ENCODE data around the gene PODXL2.
"Not testable (repeated sequence)": the region's sequence is repeated elsewhere in the genome, so short reads cannot be mapped to it uniquely, and the experiment has no call there.

PODXL2 gene

DNA sequence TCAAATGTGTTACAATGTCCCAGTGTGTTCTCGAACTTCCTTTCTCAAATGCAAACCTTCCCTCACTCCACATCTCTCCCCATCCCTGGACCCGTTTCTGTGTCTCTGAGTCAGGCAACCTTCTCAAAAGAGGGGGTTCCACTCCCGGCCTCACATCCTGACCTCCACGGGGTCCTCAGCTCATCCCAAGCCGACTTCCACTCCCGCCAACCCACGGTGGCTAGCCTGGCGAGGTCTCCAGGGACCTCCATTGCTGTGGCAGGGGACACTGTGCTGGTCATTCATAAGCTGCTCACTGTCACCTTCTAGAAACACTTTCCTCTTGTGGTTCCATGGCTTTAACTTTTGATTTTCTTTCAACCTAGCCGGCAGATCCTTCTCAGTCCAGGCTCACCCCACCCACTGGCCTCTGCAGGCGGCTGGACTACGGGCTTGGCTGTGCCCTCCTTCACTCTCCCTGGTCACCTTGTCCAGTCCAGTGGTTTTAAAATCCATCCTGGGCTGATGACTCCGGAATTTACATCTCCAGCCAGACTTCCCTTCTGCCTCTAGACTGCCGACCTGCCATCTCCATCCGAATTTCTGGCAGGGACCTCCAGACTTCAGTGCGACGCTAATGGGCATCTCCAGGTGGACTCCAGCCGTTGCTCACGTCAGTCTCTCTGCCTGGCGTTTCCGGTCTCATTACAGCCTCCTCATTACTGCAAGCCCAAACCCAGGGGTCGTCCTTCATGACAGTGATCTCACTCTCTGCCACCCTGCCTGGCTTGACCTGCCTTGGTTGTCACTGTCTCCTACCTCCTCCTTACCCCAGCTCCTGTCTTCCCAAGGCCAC is 63.7 kb downstream of the PODXL2 start:
- DNase-seq = no peak

DNA sequence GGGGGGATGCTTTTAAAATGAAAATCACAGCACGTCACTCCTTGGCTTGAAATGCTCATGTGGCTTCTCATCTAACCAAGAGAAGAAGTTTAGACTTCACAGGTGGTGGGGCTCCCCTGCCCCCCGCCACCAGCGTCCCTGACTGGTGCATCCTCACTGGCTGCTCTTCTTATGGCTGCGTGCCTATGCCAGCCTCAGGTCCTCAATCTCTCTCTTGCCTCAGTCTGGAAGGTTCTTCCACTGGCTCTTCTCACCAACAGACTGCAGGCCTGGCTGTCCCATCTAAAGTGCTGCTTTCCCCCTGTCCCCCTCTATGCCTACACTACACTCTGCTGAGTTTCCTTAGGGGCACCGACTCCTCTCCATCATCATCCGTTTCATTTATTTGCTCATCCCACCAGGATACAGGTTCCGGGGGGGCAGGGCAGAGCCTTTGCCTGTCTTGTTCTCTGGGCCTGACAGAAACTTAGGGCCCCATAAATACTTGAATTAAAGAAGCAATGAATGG is 64.4 kb downstream of the PODXL2 start:
- no peak for DNase-seq

DNA sequence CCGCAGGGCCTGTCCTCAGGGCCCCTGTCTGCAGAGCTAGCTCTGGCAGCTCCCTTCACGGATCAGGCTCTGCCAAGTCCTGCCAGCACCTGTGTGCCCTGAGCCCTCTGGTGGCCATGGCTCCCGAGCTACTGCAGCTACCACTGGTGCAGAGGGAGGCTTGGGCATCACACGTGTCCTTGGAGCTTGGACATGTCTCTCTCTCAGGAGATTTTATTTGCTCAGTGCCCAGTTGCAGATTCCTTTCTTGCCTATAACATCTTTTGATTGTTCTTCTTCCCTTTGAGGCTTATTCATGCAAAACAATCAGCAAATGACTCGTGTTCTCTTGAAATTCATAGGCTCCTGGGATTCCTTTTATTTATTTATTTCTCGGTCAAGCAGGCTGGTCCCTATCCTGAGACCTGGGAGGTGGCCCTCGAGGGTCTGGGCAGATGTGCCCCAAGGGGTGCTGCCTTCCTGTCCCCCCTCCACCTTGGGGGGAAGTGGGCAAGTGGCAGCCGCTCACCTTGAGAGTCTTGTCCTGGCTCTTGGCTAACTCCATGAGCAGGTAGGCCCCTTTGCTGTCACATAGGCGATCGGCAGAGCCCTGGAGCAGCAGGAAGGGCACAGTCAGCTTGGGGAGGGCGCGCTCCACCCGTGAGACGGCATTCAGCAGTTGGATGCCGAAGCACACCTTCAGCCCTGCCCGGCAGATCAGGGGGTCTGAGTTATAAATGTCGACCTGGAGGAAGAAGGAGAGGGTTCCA is 65.7 kb downstream of the PODXL2 start:
- peak; percentile 54 for DNase-seq

DNA sequence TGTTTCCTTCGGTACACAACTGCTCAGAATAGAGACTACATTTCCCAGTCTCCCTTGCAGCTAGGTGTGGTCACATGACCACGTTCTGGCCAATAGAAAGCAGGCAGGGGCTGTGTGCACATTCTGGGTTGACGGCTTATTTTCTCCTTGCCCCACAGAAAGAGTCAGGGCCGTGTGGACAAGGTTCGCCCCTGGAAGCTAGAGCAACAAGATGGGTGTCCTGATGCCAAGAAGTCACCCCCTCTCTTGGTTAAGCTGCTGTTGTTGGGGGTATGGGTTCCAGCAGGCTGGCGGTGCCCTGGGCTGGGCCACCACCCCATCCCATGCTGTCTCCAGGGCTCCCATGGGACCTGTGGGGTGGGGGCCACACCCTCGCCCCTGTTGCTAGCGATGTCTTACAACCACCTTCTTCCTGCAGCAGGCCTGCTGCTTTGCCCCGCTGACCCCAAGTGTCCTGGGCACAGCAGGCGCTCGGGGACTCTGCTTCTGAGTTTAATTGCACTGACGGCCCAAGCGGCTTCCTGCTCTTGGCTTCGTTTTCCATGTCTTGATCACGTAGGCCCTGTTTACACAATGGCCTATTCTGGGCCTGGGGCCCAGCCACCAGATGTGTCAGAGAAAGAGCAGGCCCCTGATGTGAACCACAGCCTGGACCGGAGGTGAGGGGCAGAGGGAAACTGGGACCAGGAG is 68.7 kb downstream of the PODXL2 start:
- DNase-seq = peak; percentile 68

DNA sequence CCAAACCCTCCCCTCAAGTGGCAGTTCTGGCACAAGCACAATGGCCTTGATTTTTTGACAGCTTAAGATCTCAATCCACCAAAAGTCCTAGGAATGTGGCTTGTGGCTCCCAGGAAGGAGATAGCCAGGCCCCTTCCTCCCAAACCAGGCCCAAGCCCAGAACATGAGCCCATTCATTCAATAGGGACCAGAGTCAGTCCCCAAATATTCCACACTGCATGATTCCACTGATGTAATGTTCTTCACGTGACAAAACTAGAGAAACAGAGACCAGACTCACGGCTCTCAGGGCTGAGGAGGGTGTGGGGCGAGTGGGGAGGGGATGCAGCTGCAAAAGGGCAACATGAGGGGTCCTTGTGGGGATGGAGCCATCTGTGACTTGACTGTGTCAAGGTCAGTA is 69.3 kb downstream of the PODXL2 start:
- DNase-seq = no peak

DNA sequence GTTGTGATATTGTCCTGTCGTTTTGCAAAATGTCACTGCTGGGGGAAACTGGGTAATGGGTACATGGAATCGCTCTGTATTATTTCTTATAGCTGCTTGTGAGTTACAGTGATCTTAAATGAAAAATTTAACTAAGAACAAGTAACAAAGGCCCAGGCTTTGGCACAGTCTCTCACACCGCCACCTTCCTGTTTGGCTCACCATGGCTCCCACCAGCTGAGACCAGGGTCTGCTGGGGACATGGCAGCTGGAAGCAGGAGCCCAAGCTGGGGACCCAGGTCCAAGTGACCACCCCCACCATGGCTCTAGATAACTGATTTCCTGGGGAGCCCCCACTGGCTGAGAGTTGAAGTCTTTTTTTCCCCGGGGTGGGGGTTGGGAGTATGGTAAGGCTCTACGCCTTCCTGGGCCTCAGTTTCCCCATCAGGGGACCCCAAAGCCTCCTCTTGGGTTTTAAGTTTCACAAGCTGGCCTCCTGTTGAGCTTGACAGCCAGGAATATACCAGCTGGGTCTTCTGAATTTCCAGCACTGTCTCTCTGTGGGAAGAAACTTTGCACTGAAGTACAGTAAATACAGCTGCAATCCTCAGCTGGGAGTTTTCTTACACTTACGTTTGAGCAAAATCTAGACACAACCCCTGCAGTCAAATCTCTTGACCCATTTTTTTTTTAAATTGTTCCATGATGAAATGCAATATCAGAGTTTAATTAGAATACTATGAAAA is 69.9 kb downstream of the PODXL2 start:
- DNase-seq = no peak

DNA sequence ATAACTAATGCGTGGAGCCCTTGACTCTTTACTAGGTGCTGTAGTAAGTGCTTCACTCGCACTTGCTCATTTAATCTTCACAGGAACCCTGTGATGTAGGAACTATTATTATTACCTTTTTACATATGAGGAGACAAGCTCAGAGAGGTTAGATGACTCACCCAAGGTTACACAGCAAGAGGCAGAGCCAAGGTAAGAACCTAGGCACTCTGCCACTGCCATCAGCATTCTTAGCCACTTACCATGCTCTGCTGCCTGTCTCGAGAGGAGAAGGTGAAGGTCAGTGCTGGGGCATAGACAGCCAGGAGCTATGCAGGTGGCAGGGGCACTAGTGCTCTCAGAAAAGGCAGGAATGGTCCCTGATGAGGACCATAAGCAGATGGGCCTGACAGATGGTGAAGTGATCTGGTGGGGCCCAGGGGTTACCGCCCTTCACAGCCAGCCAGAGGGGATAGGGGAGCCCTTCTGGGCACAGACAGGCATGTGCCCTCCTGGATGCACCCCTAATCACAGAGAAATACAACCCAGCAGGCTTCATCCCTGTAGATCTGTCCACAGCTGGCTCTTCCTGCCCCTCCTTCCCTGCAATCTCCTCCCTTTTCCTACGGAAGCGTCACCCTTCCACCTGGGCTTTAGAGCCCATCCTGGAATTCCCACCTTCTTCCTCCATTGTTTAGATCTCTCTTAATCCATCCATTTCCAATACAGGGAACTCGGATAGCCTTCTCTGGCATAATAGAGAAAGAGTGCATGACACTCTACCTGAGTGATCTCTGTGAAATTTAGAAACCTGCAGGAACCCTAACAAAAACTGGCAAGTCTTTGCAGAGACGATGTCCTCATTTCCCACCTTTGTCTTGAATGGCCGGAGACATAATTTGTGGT is 70.7 kb downstream of the PODXL2 start:
- DNase-seq = no peak

DNA sequence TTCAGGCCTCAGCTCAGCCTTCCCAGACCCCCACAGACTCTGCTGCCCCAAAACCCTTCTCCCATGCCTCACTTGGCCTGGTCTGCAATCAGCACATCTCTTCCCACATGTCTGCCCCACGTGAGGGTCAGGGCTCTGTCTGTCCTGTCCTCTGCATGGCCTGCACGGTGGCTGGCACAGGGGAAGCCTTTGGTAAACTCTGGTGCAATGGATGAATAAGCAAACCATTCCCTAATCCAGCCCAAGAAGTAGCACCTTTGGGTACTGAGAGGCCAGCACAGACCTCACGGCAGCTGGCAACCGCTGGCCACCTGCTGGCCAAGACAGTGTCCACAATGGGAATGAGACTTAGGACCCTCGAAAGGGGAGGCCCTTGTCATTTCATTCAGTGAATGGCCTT is 71.4 kb downstream of the PODXL2 start:
- no peak for DNase-seq

DNA sequence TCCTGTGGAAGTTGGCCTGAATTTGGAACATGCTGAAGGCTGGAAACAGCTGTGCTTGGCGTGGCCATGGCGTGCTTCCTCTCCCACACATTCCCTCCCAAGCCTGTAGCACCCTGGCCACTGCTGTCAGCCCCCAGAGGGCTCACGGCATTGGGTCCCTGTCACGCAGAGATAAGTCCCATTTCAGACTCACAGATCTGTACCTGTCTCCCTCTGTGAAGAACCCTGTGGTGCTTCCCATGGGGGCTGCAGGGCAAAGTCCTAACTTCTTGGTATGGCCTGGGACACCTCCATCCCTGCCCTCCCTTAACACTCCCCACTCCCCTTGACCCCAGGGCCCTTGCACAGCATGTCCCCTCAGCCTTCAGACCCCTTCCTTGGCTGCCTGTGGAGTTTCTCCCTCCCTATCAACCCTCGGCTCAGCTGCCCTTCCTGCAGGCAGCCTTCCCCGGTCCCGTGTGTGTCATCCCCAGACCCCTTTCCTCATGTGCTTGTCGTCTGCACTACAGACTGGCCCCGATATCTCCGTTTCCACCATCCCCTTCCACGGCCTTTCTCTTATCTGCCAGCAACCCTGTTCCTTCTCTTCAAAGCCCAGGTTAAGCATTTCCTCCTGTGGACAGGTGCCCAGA is 72.4 kb downstream of the PODXL2 start:
- DNase-seq = no peak

DNA sequence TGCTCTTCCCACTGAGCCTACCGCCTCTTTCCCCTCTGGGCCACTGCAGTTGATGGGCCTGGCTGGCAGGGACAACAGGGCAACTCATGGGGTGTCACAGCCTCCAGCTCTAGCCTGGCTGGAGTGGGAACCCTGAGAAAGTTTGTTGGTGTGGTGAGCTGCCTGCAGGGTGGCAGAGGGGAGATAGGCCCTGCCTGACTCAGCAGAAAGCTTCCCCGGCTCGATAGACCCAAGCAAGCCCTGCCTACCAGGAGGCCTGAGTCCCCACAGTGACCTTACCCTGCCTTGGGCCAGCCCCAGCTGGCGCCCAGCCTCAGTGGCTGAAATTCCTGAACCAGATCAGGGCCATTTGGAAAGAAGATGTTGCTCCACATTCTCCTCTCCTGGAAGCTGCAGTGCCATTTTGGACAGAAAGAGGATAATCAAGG is 73.2 kb downstream of the PODXL2 start:
- no peak for DNase-seq

DNA sequence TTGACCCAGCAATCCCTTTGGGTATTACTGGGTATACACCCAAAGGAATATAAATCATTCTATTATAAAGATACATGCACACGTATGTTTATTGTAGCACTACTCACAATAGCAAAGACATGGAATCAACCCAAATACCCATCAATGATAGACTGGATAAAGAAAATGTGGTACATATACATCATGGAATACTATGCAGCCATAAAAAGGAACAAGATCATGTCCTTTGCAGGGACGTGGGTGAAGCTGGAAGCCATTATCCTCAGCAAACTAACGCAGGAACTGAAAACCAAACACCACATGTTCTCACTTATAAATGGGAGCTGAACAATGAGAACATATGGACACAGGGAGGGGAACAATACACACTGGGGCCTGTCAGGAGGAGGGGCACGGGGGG is 75.9 kb downstream of the PODXL2 start:
- DNase-seq = not testable (repeated sequence)

DNA sequence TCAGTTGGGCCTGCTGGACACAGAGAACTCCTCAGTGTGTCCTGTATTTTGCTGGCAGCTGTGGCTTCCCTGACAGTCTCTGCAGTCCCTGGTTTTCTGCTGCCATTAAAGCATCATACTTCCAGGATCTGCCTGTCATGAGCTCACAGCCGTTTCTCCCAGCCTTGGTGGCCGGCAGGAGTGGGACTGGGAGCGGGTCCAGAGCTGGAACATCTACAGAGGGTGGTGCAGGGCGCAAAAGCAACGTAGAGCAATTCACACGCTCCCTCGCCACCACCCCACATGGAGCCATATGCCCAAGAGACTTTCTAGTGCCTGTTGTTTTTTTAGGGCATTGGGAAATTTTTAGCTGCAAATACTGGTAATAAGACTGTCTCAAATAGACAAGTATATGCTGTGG is 77.3 kb downstream of the PODXL2 start:
- no peak for DNase-seq

DNA sequence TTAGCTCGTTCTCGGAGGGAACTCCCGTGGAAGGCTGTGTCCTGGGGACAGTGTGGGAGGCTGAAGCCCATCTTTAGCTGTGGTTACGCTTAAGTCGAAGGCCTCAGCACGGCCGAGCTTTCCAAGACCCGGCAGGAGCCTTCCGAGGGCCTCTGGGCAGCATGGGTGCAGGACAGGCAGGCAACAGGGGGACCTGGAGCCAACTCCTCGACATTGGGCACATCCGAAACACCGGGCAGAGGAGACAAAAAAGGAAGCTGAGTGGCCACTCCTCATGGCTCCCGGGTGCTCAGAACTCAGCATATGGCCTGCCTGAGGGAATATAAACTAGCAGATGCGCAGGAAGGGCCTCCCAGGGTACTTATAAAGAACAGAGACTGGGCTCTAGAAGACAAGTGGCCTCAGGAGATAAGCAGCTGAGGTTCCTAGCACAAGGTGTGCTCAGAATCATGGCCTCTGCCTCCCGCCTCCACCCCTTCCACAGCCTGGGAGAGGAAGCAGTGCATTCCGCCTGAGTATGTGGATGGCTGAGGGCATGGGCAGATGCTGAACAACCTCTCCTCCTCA is 77.9 kb downstream of the PODXL2 start:
- DNase-seq = no peak

DNA sequence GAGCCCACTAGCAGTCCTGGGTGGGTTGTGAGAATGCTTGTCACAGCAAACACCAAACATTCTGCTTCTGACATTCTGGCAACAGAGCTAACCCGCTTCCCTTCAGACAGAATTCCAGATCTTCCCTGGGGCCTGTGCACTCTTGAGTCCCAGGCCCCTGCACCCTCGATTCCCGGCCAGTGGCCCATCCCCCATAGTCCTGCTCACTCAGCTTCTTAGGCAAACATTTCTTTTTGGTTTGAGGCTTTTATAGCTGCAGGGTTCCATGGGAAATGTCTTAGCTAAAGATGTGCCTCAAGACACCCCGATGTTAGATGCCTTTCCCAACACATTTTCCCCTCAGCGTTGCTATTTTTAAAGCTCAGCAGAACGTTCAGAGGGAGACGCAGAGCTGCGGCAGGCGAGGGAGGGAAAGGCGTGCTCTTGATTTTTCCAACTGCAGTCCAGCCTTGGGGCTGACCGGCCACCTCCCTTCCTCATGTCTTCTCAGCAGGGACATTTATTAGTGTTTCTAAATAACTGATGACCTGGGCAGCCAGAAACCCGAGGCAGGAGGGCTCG is 78.9 kb downstream of the PODXL2 start:
- no peak for DNase-seq

DNA sequence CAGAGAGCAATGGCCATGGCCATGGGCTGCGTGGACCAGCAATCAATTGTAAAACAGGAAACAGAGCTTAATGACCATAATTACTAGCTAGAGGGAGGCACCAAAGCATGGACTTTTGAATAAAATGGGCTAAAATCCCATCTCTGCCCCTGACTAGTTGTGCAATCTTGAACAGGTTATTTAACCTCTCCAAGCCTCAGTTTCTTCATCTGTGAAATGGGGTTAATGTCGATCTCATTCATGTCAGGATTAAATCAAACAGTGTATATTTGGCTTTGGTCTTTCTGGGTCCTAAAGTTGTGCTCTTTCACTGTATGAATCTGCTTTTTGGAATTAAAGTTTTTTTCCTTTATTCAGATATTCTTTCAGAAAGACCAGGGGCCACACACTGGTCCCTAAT is 79.9 kb downstream of the PODXL2 start:
- DNase-seq = no peak

DNA sequence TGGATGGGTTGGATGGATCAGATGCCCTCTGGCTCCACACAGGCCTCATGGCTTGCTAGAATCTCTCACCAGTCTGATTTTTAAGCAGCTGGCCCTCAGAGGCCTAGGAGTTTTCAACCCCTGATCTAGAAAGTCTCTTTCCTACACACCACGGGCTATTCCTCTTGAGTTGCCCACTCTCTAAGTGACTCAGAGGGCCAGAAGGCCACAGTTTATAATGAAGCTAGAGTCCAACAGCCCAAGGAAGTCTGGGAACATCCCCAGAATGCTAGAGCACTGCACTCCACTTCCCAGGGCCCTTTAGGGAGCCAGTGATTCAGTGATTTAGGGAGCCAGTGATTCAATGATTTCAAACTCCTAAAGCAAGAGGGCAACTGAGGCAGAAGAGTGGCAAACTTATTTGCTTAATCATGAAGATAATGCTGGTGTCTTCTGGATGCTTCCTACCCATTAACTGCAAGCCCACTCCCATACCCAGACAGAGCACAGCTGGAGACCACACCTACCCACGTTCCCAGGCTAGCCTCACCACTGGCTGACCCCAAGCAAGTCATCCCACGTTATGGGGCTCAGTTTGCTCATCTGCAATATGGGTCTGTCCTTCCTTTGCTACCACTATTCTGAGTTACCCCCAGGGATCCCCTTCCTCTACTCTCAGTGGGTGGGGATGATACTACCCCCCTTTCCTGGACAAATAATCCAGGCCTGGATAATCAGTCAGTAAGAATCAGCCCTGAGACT is 80.5 kb downstream of the PODXL2 start:
- DNase-seq = no peak

DNA sequence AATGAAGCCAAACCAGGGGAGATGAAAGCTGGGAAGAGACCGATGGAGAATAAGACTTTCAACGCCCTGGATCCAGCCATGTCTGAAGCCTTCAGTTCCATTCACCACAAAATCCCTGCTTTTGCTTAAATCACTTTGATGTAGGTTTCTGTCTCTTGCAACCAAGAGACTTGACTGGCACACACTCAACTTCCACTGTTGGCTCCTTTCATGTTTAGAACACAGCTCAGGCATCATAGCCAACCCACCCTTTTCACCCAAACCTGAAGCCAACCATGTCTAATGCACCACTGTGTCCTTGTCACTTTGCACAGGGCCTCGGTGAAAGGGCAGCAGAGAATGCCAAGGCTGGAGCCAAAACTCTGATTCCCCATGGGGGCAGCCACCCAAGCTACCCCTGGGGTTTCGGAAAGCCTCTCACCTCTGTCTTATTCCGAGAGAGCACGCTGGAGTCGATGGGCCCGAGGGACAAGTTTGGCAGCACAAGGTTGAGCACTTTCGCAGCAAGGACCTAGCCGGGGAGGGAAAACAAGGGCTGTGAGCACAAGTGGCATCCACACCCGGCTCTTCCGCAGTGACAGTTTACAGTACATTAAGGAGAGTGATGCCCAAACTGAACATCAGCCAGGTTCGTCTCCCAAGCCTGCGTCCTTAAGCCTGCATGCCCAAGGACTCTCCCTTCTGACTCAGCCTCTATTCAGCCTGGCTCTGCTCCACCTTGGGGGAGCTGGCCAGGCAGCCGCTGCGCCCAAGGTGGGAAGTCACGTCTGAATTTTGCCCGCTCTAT is 81.4 kb downstream of the PODXL2 start:
- DNase-seq = no peak

DNA sequence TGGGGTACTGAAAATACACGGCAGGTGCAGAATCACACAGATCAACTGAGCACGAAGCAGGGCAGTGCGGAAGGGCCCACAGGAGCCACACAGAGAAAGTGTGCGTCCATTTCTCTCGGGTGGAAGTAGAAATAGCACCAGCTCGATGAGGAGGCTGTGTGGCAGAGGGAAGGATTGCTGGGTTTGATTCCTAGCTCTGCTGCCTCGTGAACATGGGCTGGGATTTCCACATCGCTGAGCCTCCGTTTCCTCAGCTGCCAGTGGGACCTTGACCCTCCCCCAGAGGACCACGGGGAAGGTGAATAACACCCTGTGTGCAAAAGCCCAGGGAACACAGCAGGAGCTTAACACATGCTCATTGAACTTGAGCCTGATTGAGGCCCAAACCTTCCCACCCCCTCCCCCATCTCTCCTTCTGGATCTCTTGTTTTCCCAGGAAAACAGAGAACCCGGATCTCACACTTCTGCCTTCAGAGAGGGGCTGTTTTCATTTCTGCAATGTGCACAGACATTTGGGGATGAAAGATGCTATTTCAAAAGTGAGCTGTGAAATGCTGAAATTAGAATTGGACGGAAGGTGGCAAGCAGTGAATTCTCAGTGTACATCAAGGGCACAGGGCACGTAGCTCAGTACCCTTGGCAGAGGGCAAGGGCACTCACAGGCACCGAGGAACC is 82.2 kb downstream of the PODXL2 start:
- no peak for DNase-seq

All from CD4-positive, alpha-beta T cell treated with Interleukin-17A for 1 hour (primary cell).